ENCODE measurements around the gene CST11.
A peak's percentile ranks its signal among the peaks of the same experiment; 100 is the strongest.

Gene CST11

GRCh38 chr20:23452776-23453175 is at the start of gene CST11:
TSS of gene CST11 (minus strand) at chr20:23452876. CDS start at chr20:23452811, 65 bp downstream.
- no peak for DNase-seq (ENCODE audit: low read depth)
- TF ChIP-seq CTCF (IDR thresholded peaks at IDR 0.05; ENCODE audit: insufficient read depth, low read depth, low read length, missing control alignments): no peak
- no peak within 1 kb of the TSS for H3K4me3 ChIP-seq (ENCODE audit: low read length)

DNA sequence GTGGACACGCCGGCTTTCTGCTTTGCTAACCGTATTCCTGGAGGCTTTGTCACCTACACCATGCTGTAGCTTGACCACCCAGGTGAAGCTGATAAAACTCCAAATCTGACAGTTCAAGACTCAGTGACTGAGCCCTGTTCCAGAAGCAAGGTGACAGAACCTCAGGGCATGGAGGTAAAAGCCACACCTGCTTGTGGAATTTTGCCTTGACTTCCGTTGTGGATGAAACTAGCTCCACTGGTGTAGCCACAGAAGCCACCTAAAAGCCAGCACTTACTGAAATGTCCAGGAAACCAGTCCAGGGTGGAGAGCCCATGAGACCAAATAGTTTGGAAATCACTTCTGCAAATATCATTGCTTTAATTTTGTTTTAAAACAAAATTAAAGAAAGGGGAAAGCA is 49.2 kb upstream of the CST11 start:
- DNase-seq (ENCODE audit: low read depth): peak; percentile 20
- TF ChIP-seq CTCF (IDR thresholded peaks at IDR 0.05; ENCODE audit: insufficient read depth, low read depth, low read length, missing control alignments): no peak
- H3K4me3 ChIP-seq (ENCODE audit: low read length): no peak overlapping the region

- DNase-seq (ENCODE audit: low read depth): no peak
- no peak overlapping the region for H3K4me3 ChIP-seq (ENCODE audit: low read length)
- no peak for TF ChIP-seq CTCF (IDR thresholded peaks at IDR 0.05; ENCODE audit: insufficient read depth, low read depth, low read length, missing control alignments)
Observed at GRCh38 chr20:23497536-23497935, 44.9 kb upstream of the CST11 start.

DNA sequence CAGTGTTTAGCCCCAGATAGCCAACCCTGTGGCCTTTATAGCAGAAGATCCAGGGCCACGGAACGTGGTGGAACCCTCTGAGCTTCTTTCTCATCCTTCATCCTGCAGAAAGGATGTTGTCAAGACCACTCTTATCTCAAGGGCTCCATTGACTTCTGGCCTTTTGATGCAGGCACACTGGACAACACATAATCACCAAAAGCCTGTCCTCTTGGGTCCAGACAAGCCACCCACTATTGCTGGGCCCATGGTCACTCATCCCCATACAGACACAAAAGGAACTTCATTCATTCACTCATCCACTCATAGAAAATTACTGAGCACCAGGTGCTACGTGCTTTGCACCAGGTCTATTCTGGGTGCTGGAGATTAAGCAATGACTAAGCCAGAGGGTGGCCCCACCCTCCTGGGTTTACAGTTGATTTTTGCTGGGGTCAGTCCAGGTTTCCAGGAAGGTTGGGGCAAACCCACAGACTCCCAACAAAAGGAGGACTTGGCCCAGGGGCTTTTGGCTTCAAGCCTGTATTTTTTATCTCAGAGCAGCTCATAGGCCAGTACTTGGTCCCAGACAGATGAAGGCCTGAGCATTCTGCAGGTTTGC is 40.6 kb upstream of the CST11 start:
- H3K4me3 ChIP-seq (ENCODE audit: low read length): no peak overlapping the region
- peak; percentile 33 for DNase-seq (ENCODE audit: low read depth)
- no peak for TF ChIP-seq CTCF (IDR thresholded peaks at IDR 0.05; ENCODE audit: insufficient read depth, low read depth, low read length, missing control alignments)

- H3K4me3 ChIP-seq (ENCODE audit: low read length): no peak overlapping the region
- no peak for TF ChIP-seq CTCF (IDR thresholded peaks at IDR 0.05; ENCODE audit: insufficient read depth, low read depth, low read length, missing control alignments)
- DNase-seq (ENCODE audit: low read depth): no peak
Observed at GRCh38 chr20:23492292-23492691, 39.6 kb upstream of the CST11 start.

DNA sequence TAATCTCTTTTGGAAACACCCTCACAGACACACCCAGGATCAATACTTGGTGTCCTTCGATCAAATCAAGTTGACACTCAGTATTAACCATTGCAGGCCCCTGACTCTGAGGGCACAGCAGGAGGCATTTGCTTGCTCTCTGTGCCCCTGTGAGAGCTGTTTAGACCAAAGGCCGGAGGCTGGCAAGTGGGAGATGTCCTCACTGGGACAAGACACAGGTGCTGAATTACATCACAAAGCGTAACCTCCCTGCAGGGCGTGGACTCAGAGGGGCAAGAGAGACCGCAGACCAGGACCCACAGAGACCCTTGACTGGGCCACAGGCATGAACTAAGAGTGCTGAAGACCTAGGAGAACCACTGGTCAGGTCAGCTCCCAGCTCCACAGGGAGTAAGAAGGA is 38.1 kb upstream of the CST11 start, which contains the start of gene CST8:
TSS of gene CST8 (plus strand) at position 301 of the 400 bp plus-strand sequence. CDS start 551 bp downstream, outside the sequence.
- DNase-seq (ENCODE audit: low read depth): no peak
- no peak within 1 kb of the TSS for H3K4me3 ChIP-seq (ENCODE audit: low read length)
- no peak for TF ChIP-seq CTCF (IDR thresholded peaks at IDR 0.05; ENCODE audit: insufficient read depth, low read depth, low read length, missing control alignments)

- H3K4me3 ChIP-seq (ENCODE audit: low read length): no peak overlapping the region
- TF ChIP-seq CTCF (IDR thresholded peaks at IDR 0.05; ENCODE audit: insufficient read depth, low read depth, low read length, missing control alignments): no peak
- no peak for DNase-seq (ENCODE audit: low read depth)
Observed at GRCh38 chr20:23488996-23489395, 36.3 kb upstream of the CST11 start.

Data from epithelial cell of esophagus (primary cell).